Measurements from ENCODE around the gene RBPJ.

GRCh38 chr4:26434030-26434639, 113.3 kb downstream of the RBPJ start:
- no peak for TF ChIP-seq POLR2AphosphoS5 (IDR thresholded peaks at IDR 0.05)
- TF ChIP-seq, protein P1, sequence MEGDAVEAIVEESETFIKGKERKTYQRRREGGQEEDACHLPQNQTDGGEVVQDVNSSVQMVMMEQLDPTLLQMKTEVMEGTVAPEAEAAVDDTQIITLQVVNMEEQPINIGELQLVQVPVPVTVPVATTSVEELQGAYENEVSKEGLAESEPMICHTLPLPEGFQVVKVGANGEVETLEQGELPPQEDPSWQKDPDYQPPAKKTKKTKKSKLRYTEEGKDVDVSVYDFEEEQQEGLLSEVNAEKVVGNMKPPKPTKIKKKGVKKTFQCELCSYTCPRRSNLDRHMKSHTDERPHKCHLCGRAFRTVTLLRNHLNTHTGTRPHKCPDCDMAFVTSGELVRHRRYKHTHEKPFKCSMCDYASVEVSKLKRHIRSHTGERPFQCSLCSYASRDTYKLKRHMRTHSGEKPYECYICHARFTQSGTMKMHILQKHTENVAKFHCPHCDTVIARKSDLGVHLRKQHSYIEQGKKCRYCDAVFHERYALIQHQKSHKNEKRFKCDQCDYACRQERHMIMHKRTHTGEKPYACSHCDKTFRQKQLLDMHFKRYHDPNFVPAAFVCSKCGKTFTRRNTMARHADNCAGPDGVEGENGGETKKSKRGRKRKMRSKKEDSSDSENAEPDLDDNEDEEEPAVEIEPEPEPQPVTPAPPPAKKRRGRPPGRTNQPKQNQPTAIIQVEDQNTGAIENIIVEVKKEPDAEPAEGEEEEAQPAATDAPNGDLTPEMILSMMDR (IDR thresholded peaks at IDR 0.05; ENCODE audit: poor library complexity, severe bottlenecking): no peak
- no peak for TF ChIP-seq EP300 (conservative IDR thresholded peaks at IDR 0.05; ENCODE audit: poor library complexity, severe bottlenecking)
- no peak for TF ChIP-seq EZH2 (IDR thresholded peaks at IDR 0.05; ENCODE audit: borderline replicate concordance, insufficient read depth, low read length, poor library complexity, severe bottlenecking)
- TF ChIP-seq RAD21 (conservative IDR thresholded peaks at IDR 0.05): no peak
- TF ChIP-seq REST (IDR thresholded peaks at IDR 0.05; ENCODE audit: borderline replicate concordance): no peak
- TF ChIP-seq MXI1 (conservative IDR thresholded peaks at IDR 0.05; ENCODE audit: poor library complexity, severe bottlenecking): no peak
- no peak for TF ChIP-seq SMC3 (conservative IDR thresholded peaks at IDR 0.05; ENCODE audit: poor library complexity)
- TF ChIP-seq TAF1 (IDR thresholded peaks at IDR 0.05; ENCODE audit: low read depth): no peak

All from neural cell (in vitro differentiated cells).